ENCODE data around the gene BID.

GRCh38 chr22:17815703-17816254 is 41.5 kb upstream of the BID start:
- TF ChIP-seq, protein P1, sequence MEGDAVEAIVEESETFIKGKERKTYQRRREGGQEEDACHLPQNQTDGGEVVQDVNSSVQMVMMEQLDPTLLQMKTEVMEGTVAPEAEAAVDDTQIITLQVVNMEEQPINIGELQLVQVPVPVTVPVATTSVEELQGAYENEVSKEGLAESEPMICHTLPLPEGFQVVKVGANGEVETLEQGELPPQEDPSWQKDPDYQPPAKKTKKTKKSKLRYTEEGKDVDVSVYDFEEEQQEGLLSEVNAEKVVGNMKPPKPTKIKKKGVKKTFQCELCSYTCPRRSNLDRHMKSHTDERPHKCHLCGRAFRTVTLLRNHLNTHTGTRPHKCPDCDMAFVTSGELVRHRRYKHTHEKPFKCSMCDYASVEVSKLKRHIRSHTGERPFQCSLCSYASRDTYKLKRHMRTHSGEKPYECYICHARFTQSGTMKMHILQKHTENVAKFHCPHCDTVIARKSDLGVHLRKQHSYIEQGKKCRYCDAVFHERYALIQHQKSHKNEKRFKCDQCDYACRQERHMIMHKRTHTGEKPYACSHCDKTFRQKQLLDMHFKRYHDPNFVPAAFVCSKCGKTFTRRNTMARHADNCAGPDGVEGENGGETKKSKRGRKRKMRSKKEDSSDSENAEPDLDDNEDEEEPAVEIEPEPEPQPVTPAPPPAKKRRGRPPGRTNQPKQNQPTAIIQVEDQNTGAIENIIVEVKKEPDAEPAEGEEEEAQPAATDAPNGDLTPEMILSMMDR (IDR thresholded peaks at IDR 0.05; ENCODE audit: insufficient read depth, low read depth, low read length): no peak
- no peak for TF ChIP-seq EZH2 (IDR thresholded peaks at IDR 0.05; ENCODE audit: insufficient read depth, low read length)
